ENCODE measurements around the gene IRF2. TPM values are rescaled to one million over a fixed set of nuclear protein-coding genes. Genes with fewer than 3 reads are reported as not detected.

Gene IRF2
- total RNA-seq, 4 donors from 2014 or later = 16.9 to 53.1 (median 28.9) TPM

- ATAC-seq (ENCODE audit: low FRiP score) (no peak), DNase-seq (ENCODE audit: low spot score) (no peak)
- no peak for TF ChIP-seq CTCF (IDR thresholded peaks at IDR 0.05)
Measured at GRCh38 chr4:184424993-184425758, 49.2 kb downstream of the IRF2 start.

GRCh38 chr4:184424279-184424678 is 50.1 kb downstream of the IRF2 start:
- TF ChIP-seq CTCF (IDR thresholded peaks at IDR 0.05) = no peak
- ATAC-seq (ENCODE audit: low FRiP score) = no peak
- no peak for DNase-seq (ENCODE audit: low spot score)

GRCh38 chr4:184423003-184423686 is 51.2 kb downstream of the IRF2 start:
- no peak for ATAC-seq (ENCODE audit: low FRiP score)
- no peak for DNase-seq (ENCODE audit: low spot score)
- no peak for TF ChIP-seq CTCF (IDR thresholded peaks at IDR 0.05)

- DNase-seq (ENCODE audit: low spot score) (no peak), ATAC-seq (ENCODE audit: low FRiP score) (no peak)
- TF ChIP-seq CTCF (IDR thresholded peaks at IDR 0.05) = no peak
Measured at GRCh38 chr4:184422378-184422777, 52.0 kb downstream of the IRF2 start.

- no peak for ATAC-seq (ENCODE audit: low FRiP score)
- TF ChIP-seq CTCF (IDR thresholded peaks at IDR 0.05) = no peak
- DNase-seq (ENCODE audit: low spot score) = no peak
Measured at GRCh38 chr4:184421533-184422155, 52.7 kb downstream of the IRF2 start.

- TF ChIP-seq CTCF (IDR thresholded peaks at IDR 0.05) = no peak
- ATAC-seq (ENCODE audit: low FRiP score) (no peak), DNase-seq (ENCODE audit: low spot score) (no peak)
Measured at GRCh38 chr4:184420881-184421416, 53.4 kb downstream of the IRF2 start.

Measured in omental fat pad (tissue), 4 donors.